Nucleus accumbens (tissue), 56 donors: ENCODE measurements around the gene ZBTB33.

Experiments used
- DNase-seq, 56 donors: peaks; one replicate each; lab custom pipeline; 2025; lab: John Stamatoyannopoulos, UW

Gene ZBTB33

GRCh38 chrX:120250522-120251271 is at the start of gene ZBTB33:
ZBTB33 (plus strand) TSS chrX:120250812; CDS start chrX:120253416, 2,604 bp downstream.
- DNase-seq: peak; percentile 8 to 90 (median 72)

- no peak for DNase-seq
Measured at GRCh38 chrX:120200851-120201250, 49.8 kb upstream of the ZBTB33 start.

GRCh38 chrX:120205816-120206753 is 44.5 kb upstream of the ZBTB33 start:
- no peak for DNase-seq

GRCh38 chrX:120207009-120207605 is 43.5 kb upstream of the ZBTB33 start:
- peak in 5 of 56 donors; percentile 0 to 14 (median 2) for DNase-seq

- peak in 41 of 56 donors; percentile 0 to 63 (median 11) for DNase-seq
Measured at GRCh38 chrX:120213438-120214265, 37.0 kb upstream of the ZBTB33 start.

GRCh38 chrX:120223374-120223773 is 27.2 kb upstream of the ZBTB33 start:
- DNase-seq: no peak

GRCh38 chrX:120224388-120224787 is 26.2 kb upstream of the ZBTB33 start:
- no peak for DNase-seq

GRCh38 chrX:120228187-120228908 is 22.3 kb upstream of the ZBTB33 start:
- DNase-seq: no peak

GRCh38 chrX:120235284-120235683 is 15.3 kb upstream of the ZBTB33 start:
- no peak for DNase-seq

- no peak for DNase-seq
Measured at GRCh38 chrX:120236687-120237479, 13.7 kb upstream of the ZBTB33 start.

- no peak for DNase-seq
Measured at GRCh38 chrX:120238933-120239332, 11.7 kb upstream of the ZBTB33 start.

- DNase-seq: no peak
Measured at GRCh38 chrX:120242813-120243212, 7.8 kb upstream of the ZBTB33 start.

GRCh38 chrX:120244395-120244734 is 6.2 kb upstream of the ZBTB33 start:
- DNase-seq: peak in 2 of 56 donors; percentile 11 to 19

- DNase-seq: peak; percentile 0 to 71 (median 37)
Measured at GRCh38 chrX:120244735-120245498, 5.7 kb upstream of the ZBTB33 start.

GRCh38 chrX:120251471-120252011 is 929 bp downstream of the ZBTB33 start:
- DNase-seq: peak in 37 of 56 donors; percentile 0 to 48 (median 11)

GRCh38 chrX:120253784-120254183 is 3.2 kb downstream of the ZBTB33 start:
- no peak for DNase-seq

GRCh38 chrX:120260369-120260768 is 9.8 kb downstream of the ZBTB33 start:
- no peak for DNase-seq
